NCI-H69 (cell line): ENCODE measurements around the gene CATSPERE.
"Not testable (repeated sequence)": the region's sequence is repeated elsewhere in the genome, so short reads cannot be mapped to it uniquely, and the experiment has no call there.

ENCODE experiments used
- DNase-seq: peaks from one replicate; lab custom pipeline; 2025; lab: John Stamatoyannopoulos, UW

The CATSPERE gene

GRCh38 chr1:244634546-244634945 lies 173.5 kb downstream of the CATSPERE start:
- DNase-seq = no peak

- DNase-seq = no peak
These were observed 175.6 kb downstream of the CATSPERE start for GRCh38 chr1:244636488-244637259.

GRCh38 chr1:244639561-244639960 lies 178.5 kb downstream of the CATSPERE start:
- no peak for DNase-seq

GRCh38 chr1:244640917-244641316 lies 179.8 kb downstream of the CATSPERE start:
- DNase-seq = no peak

- no peak for DNase-seq
These were observed 181.5 kb downstream of the CATSPERE start for GRCh38 chr1:244642526-244642925.

- no peak for DNase-seq
These were observed 181.9 kb downstream of the CATSPERE start for GRCh38 chr1:244642988-244643387.

- DNase-seq = no peak
These were observed 184.3 kb downstream of the CATSPERE start for GRCh38 chr1:244645414-244645813.

GRCh38 chr1:244645890-244646289 lies 184.8 kb downstream of the CATSPERE start:
- DNase-seq = no peak

- no peak for DNase-seq
These were observed 186.7 kb downstream of the CATSPERE start for GRCh38 chr1:244647819-244648218.

- DNase-seq = peak; percentile 45
These were observed 191.0 kb downstream of the CATSPERE start for GRCh38 chr1:244651956-244652622.

GRCh38 chr1:244652623-244653438 lies 191.8 kb downstream of the CATSPERE start, which contains the start of gene DESI2:
Gene DESI2, plus strand, starts transcription at chr1:244653126. Its CDS starts 188 bp downstream, at chr1:244653314.
- DNase-seq = peak; percentile 100

GRCh38 chr1:244653439-244654107 lies 192.5 kb downstream of the CATSPERE start:
- peak; percentile 49 for DNase-seq

- peak; percentile 18 for DNase-seq
These were observed 193.3 kb downstream of the CATSPERE start for GRCh38 chr1:244654108-244655038.

GRCh38 chr1:244655186-244655585 lies 194.1 kb downstream of the CATSPERE start:
- DNase-seq = no peak

- no peak for DNase-seq
These were observed 196.3 kb downstream of the CATSPERE start for GRCh38 chr1:244657421-244657820.

- DNase-seq = no peak
These were observed 198.6 kb downstream of the CATSPERE start for GRCh38 chr1:244659694-244660093.

- no peak for DNase-seq
These were observed 199.5 kb downstream of the CATSPERE start for GRCh38 chr1:244660595-244660994.

GRCh38 chr1:244661569-244662312 lies 200.7 kb downstream of the CATSPERE start:
- not testable (repeated sequence) for DNase-seq

GRCh38 chr1:244662599-244662998 lies 201.5 kb downstream of the CATSPERE start:
- no peak for DNase-seq

- DNase-seq = no peak
These were observed 203.3 kb downstream of the CATSPERE start for GRCh38 chr1:244664353-244664752.
